A172 (cell line): Measurements from ENCODE around the gene TMEM37. TPM values are rescaled to one million over a fixed set of nuclear protein-coding genes. Genes with fewer than 3 reads are reported as not detected.

Experiments
- DNase-seq: peaks from one replicate; pipeline ENCODE4 v3.0.0-alpha.2; 2015; ENCODE audit warnings: low spot score
- total RNA-seq: library from RNA; depleted of rRNA; stranded (reverse); fragments of >200 nt; shearing (Covaris generic); gene quantifications from 2 replicates; pipeline ENCODE4 v1.2.3, GENCODE V29; 2014; rRNA removed

Gene TMEM37
- total RNA-seq, 1 experiment from 2014 or later = 0.12 TPM

- DNase-seq = no peak
Observed at GRCh38 chr2:119478188-119478977, 46.7 kb downstream of the TMEM37 start.

GRCh38 chr2:119478978-119479295, 47.3 kb downstream of the TMEM37 start:
- no peak for DNase-seq

GRCh38 chr2:119480184-119480583, 48.5 kb downstream of the TMEM37 start:
- no peak for DNase-seq

GRCh38 chr2:119480718-119481142, 49.1 kb downstream of the TMEM37 start:
- DNase-seq = no peak

GRCh38 chr2:119481501-119482455, 50.1 kb downstream of the TMEM37 start:
- DNase-seq = no peak

GRCh38 chr2:119482481-119483394, 51.1 kb downstream of the TMEM37 start:
- no peak for DNase-seq

GRCh38 chr2:119483395-119483753, 51.7 kb downstream of the TMEM37 start:
- no peak for DNase-seq

- no peak for DNase-seq
Observed at GRCh38 chr2:119483896-119484718, 52.5 kb downstream of the TMEM37 start.

GRCh38 chr2:119484834-119485233, 53.2 kb downstream of the TMEM37 start:
- peak; percentile 32 for DNase-seq

GRCh38 chr2:119485336-119486110, 53.9 kb downstream of the TMEM37 start:
- peak; percentile 48 for DNase-seq

GRCh38 chr2:119486196-119486827, 54.7 kb downstream of the TMEM37 start:
- no peak for DNase-seq

- DNase-seq = peak; percentile 58
Observed at GRCh38 chr2:119486886-119487285, 55.2 kb downstream of the TMEM37 start.

- no peak for DNase-seq
Observed at GRCh38 chr2:119487434-119488244, 56.0 kb downstream of the TMEM37 start.

Other genes with a start within 250 kb of the TMEM37 start
- 71.3 and 117 TPM in 2 replicates for gene STEAP3, start 208.0 kb upstream of the TMEM37 start, total RNA-seq
- 25.6 and 34.5 TPM in 2 replicates for gene C2orf76, start 65.0 kb upstream of the TMEM37 start, total RNA-seq
- 226 and 257 TPM in 2 replicates for gene DBI, start 64.9 kb upstream of the TMEM37 start, total RNA-seq
- gene SCTR, start 92.6 kb downstream of the TMEM37 start, total RNA-seq = not detected in 2 replicates
- gene CFAP221, start 112.6 kb downstream of the TMEM37 start, total RNA-seq = 0.22 and 0.57 TPM in 2 replicates
- 23.8 and 31.8 TPM in 2 replicates for gene TMEM177, start 247.3 kb downstream of the TMEM37 start, total RNA-seq